Parathyroid adenoma (tissue), 2 donors: ENCODE results near the gene DUSP7.

Experiments
- H2AFZ ChIP-seq: fragments of 300-600 bp; sonication (generic); one replicate; pipeline ENCODE4 v1.7.0; 2017; ENCODE audit warnings: antibody characterized with exemption, mild to moderate bottlenecking
- H3K27ac ChIP-seq: fragments of 300-600 bp; sonication (generic); one replicate; pipeline ENCODE4 v1.7.0; 2017
- H3K27me3 ChIP-seq: fragments of 300-600 bp; sonication (generic); one replicate; pipeline ENCODE4 v1.7.0; 2017; ENCODE audit warnings: low read length; ENCODE audit not compliant: control insufficient read depth, insufficient read depth
- H3K36me3 ChIP-seq: fragments of 300-600 bp; sonication (generic); one replicate; pipeline ENCODE4 v1.7.0; 2017; ENCODE audit warnings: low read length; ENCODE audit not compliant: control insufficient read depth, insufficient read depth
- H3K4me1 ChIP-seq: fragments of 300-600 bp; sonication (generic); one replicate; pipeline ENCODE4 v1.7.0; 2017; ENCODE audit warnings: control low read depth
- H3K4me2 ChIP-seq: fragments of 300-600 bp; sonication (generic); one replicate; pipeline ENCODE4 v1.7.0; 2017; ENCODE audit warnings: low read length
- H3K4me3 ChIP-seq: fragments of 300-600 bp; sonication (generic); one replicate; pipeline ENCODE4 v1.7.0; 2017; ENCODE audit warnings: low read depth, low read length
- H3K79me2 ChIP-seq: fragments of 300-600 bp; sonication (generic); one replicate; pipeline ENCODE4 v1.7.0; 2017; ENCODE audit warnings: control low read depth
- H3K9ac ChIP-seq: fragments of 300-600 bp; sonication (generic); one replicate; pipeline ENCODE4 v1.7.0; 2017; ENCODE audit warnings: mild to moderate bottlenecking
- H3K9me3 ChIP-seq: fragments of 300-600 bp; sonication (generic); one replicate; pipeline ENCODE4 v1.7.0; 2017; ENCODE audit warnings: low read length; ENCODE audit not compliant: control insufficient read depth
- CTCF ChIP-seq: fragments of 300-600 bp; sonication (generic); IDR thresholded peaks from one replicate; pipeline ENCODE4 v1.7.0; 2017; ENCODE audit warnings: antibody characterized with exemption, mild to moderate bottlenecking
- donor health status: primary hyperparathyroidism.

DUSP7 gene

GRCh38 chr3:52028572-52028971 lies 27.8 kb downstream of the DUSP7 start:
- no peak overlapping the region for H3K27ac ChIP-seq
- H3K4me3 ChIP-seq = no peak overlapping the region
- no peak for TF ChIP-seq CTCF
- H2AFZ ChIP-seq = no peak overlapping the region
- H3K9me3 ChIP-seq = no peaks in the 10 kb centered on the region
- H3K9ac ChIP-seq = no peak overlapping the region
- H3K4me1 ChIP-seq = no peaks in the 10 kb centered on the region
- no peaks in the 10 kb centered on the region for H3K79me2 ChIP-seq
- H3K4me2 ChIP-seq = no peak overlapping the region
- no peaks in the 10 kb centered on the region for H3K27me3 ChIP-seq
- no peaks in the 10 kb centered on the region for H3K36me3 ChIP-seq

GRCh38 chr3:52026041-52026440 lies 30.3 kb downstream of the DUSP7 start:
- no peak overlapping the region for H3K4me2 ChIP-seq
- no peaks in the 10 kb centered on the region for H3K9me3 ChIP-seq
- no peaks in the 10 kb centered on the region for H3K4me1 ChIP-seq
- H2AFZ ChIP-seq = no peak overlapping the region
- no peaks in the 10 kb centered on the region for H3K27me3 ChIP-seq
- no peak for TF ChIP-seq CTCF
- H3K4me3 ChIP-seq = no peak overlapping the region
- no peaks in the 10 kb centered on the region for H3K79me2 ChIP-seq
- no peak overlapping the region for H3K27ac ChIP-seq
- no peak overlapping the region for H3K9ac ChIP-seq
- no peaks in the 10 kb centered on the region for H3K36me3 ChIP-seq

GRCh38 chr3:52025453-52025852 lies 30.9 kb downstream of the DUSP7 start:
- Histone ChIP-seq H3K79me2 (no peaks in the 10 kb centered on the region), H3K9me3 (no peaks in the 10 kb centered on the region), H3K27me3 (no peaks in the 10 kb centered on the region), H3K9ac (no peak overlapping the region), H3K36me3 (no peaks in the 10 kb centered on the region), H3K4me2 (no peak overlapping the region), H3K4me1 (no peaks in the 10 kb centered on the region), H3K4me3 (no peak overlapping the region), H2AFZ (no peak overlapping the region), H3K27ac (no peak overlapping the region)
- TF ChIP-seq CTCF = no peak

- H2AFZ ChIP-seq = no peak overlapping the region
- no peak overlapping the region for H3K4me2 ChIP-seq
- H3K27me3 ChIP-seq = no peaks in the 10 kb centered on the region
- H3K4me1 ChIP-seq = no peaks in the 10 kb centered on the region
- H3K9ac ChIP-seq = no peak overlapping the region
- H3K27ac ChIP-seq = no peak overlapping the region
- H3K36me3 ChIP-seq = no peaks in the 10 kb centered on the region
- no peak for TF ChIP-seq CTCF
- H3K79me2 ChIP-seq = no peaks in the 10 kb centered on the region
- no peak overlapping the region for H3K4me3 ChIP-seq
- no peaks in the 10 kb centered on the region for H3K9me3 ChIP-seq
These were observed 31.5 kb downstream of the DUSP7 start for GRCh38 chr3:52024765-52025452.
